Activated T-helper 17 cell treated with anti-CD3 and anti-CD28 coated beads, Interleukin-2, amount 50 U/mL, for 72 hours (primary cell): ENCODE data around the gene MBD3L5. TPM values are rescaled to one million over a fixed set of nuclear protein-coding genes. Genes with fewer than 3 reads are reported as not detected.
"Not testable (repeated sequence)": the region's sequence is repeated elsewhere in the genome, so short reads cannot be mapped to it uniquely, and the experiment has no call there.

Source experiments
- ATAC-seq: fragments of 150-1000 bp; cut with Tn5 transposase; replicated peaks from 2 replicates; pipeline ENCODE4 v1.10.0; 2021; ENCODE audit warnings: mild to moderate bottlenecking, moderate library complexity
- H3K27ac Mint-ChIP-seq: one replicate; pipeline ENCODE4 v1.8.0; 2022; ENCODE audit warnings: mixed read lengths
- H3K27me3 Mint-ChIP-seq: one replicate; pipeline ENCODE4 v1.8.0; 2022; ENCODE audit warnings: mixed read lengths
- H3K36me3 Mint-ChIP-seq: one replicate; pipeline ENCODE4 v1.8.0; 2022; ENCODE audit warnings: low read depth, mild to moderate bottlenecking, mixed read lengths
- H3K4me1 Mint-ChIP-seq: one replicate; pipeline ENCODE4 v1.8.0; 2022; ENCODE audit warnings: mixed read lengths
- H3K4me3 Mint-ChIP-seq: one replicate; pipeline ENCODE4 v1.8.0; 2022; ENCODE audit warnings: mild to moderate bottlenecking, mixed read lengths
- H3K9me3 Mint-ChIP-seq: one replicate; pipeline ENCODE4 v1.8.0; 2022; ENCODE audit warnings: mixed read lengths
- total RNA-seq, 2 donors: library from RNA; stranded (reverse); gene quantifications; one replicate each; pipeline ENCODE4 v1.2.3, GENCODE V29; 2022

MBD3L5 gene
- total RNA-seq, 2 donors from 2014 or later, result not detected

DNA sequence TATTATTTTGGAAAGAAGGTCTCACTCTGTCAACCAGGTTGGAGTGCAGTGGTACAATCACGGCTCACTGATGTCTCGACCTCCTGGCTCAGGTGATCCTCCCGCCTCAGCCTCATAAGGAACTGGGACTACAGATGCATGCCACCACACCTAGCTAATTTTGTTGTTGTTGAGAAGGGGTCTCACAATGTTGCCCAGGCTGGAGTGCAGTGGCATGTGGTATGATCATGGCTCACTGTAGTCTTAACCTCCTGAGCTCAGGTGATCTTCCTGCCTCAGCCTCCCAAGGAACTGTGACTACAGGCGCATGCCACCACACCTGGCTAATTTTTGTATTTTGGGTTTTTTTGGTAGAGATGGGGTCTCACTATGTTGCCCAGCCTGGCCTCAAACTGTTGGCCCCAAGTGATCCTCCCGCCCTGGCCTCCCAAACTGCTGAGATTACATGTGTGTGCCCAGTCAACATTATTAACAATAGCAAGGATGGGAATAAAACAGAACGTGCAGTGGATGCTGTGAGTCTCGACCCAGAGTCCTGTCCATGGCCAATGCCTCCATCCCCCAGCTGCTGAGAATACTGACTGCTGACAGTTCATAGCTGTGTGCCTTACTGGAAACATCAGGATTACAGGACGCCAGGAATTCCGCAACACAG, 33.5 kb downstream of the MBD3L5 start:
- H3K4me1 Mint-ChIP-seq, result no peaks in the 10 kb centered on the region
- H3K36me3 Mint-ChIP-seq, result no peaks in the 10 kb centered on the region
- no peaks in the 10 kb centered on the region for H3K9me3 Mint-ChIP-seq
- peak; percentile 56 for ATAC-seq
- no peak overlapping the region for H3K27ac Mint-ChIP-seq
- H3K4me3 Mint-ChIP-seq, result no peak overlapping the region
- H3K27me3 Mint-ChIP-seq, result no peaks in the 10 kb centered on the region

DNA sequence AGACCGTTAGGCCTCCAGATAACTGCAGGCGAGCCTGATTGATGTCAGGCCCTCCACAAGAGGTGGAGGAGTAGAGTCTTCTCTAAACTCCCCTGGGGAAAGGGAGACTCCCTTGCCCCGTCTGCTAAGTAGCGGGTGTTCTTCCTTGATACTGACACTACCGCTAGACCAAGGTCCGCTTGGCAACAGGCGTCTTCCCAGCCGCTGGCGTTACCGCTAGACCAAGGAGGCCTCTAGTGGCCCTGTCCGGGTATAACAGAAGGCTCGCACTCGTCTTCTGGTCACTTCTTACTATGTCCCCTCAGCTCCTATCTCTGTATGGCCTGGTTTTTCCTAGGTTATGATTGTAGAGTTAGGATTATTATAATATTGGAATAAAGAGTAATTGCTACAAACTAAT, 36.7 kb downstream of the MBD3L5 start:
- not testable (repeated sequence) for H3K27me3 Mint-ChIP-seq, H3K27ac Mint-ChIP-seq, H3K9me3 Mint-ChIP-seq

DNA sequence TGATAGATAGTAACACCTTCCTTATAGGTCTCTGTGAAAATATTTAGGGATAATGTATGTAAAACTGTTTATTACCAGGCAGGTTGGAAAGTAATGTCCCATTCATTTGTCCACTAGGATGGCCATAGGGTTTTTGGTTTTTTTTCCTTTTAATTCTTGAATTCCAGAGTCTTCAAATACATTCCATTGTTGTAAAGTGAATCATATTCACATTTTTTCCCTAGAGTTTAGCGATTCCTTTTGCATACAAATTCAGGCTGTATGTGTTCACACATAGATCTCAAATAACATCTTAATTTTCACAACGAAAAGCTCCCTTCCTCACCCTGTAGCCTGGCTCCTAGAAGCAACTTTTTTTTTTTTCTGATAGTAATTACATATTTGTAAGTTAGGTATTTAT, 37.3 kb downstream of the MBD3L5 start:
- Mint-ChIP-seq H3K27me3 (no peaks in the 10 kb centered on the region), H3K36me3 (peaks cover 34% of the 10 kb centered on the region), H3K4me3 (no peak overlapping the region), H3K9me3 (no peaks in the 10 kb centered on the region), H3K27ac (no peak overlapping the region), H3K4me1 (peaks cover 5% of the 10 kb centered on the region)
- no peak for ATAC-seq

More for the DNA sequence above, 36.7 kb downstream of the MBD3L5 start:
- not testable (repeated sequence) for H3K4me1 Mint-ChIP-seq, H3K4me3 Mint-ChIP-seq, ATAC-seq
- H3K36me3 Mint-ChIP-seq, result peaks cover 28% of the 10 kb centered on the region

DNA sequence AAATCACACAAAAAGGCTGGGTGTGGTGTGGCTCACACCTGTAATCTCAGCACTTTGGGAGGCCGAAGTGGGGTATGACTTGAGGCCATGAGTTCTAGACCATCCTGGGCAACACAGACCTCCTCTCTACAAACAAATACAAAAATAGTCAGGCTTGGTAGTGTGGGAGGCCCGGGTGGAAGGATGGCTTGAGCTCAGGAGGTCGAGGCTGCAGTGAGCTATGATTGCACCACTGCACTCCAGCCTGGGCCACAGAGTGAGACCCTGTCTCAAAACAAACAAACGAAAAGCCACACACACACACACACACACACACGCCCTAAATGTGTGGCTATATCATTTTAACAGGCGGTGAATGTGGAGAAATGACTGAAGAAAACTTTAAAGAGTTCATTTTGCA, 38.2 kb downstream of the MBD3L5 start:
- peak overlapping the region; percentile 91 for H3K27ac Mint-ChIP-seq
- no peak for ATAC-seq
- no peaks in the 10 kb centered on the region for H3K27me3 Mint-ChIP-seq

DNA sequence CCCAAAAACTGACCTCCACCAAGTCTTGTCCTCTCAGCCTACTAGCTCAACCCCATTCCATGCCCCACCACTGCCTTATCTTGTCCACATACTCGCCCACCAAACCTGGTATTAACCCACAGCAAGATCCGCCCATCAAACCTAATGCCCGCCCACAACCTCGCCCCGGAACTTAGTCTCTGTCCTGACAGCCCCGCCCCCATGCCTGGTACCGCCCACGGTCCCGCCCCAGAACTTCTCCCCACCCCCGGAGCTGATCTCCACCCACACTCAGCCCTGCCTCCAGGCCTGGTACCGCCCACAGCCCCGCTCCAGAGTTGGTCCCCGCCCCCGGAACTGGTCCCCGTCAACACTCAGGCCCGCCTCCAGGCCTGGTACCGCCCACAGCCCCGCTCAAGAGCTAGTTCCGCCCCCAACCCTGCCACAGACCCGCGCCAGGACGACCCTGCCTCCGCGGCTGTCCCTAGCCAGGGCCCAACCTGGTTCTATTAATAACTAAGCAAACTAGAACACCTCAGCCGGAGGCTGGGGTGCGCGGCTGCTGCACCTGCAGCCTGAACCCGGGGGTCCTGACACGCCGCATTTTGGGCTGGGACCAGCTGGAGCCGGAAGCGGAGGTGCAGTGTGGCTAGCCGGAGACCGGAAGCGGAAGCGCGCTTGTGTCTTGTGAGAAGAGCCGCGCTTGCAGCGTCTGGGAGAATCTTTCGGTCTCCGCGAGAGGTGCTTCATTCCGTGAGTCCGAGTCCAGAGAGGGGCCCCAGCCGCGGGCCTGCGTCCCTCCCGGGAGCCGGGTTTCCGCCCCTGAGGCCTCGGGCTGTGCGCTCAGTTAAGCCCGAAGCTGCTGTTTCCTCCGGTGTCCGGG, 38.9 kb downstream of the MBD3L5 start, which contains the start of gene ZNF557:
ZNF557 (plus strand) TSS at position 662 of the 862 bp plus-strand sequence. CDS start 5,372 bp downstream, outside the sequence.
- peak; percentile 94 for ATAC-seq
- peak within 1 kb of the TSS; percentile 91 for H3K27ac Mint-ChIP-seq
- H3K4me3 Mint-ChIP-seq, result peak within 1 kb of the TSS; percentile 92
- no peaks in the 10 kb centered on the region for H3K27me3 Mint-ChIP-seq
- H3K4me1 Mint-ChIP-seq, result peaks cover 6% of the 10 kb centered on the region
- peaks cover 50% of the 10 kb centered on the region for H3K36me3 Mint-ChIP-seq
- peaks cover 1% of the 10 kb centered on the region for H3K9me3 Mint-ChIP-seq

More for the DNA sequence above, 38.2 kb downstream of the MBD3L5 start:
- no peaks in the 10 kb centered on the region for H3K9me3 Mint-ChIP-seq
- peaks cover 5% of the 10 kb centered on the region for H3K4me1 Mint-ChIP-seq
- peak overlapping the region; percentile 92 for H3K4me3 Mint-ChIP-seq
- peaks cover 43% of the 10 kb centered on the region for H3K36me3 Mint-ChIP-seq

DNA sequence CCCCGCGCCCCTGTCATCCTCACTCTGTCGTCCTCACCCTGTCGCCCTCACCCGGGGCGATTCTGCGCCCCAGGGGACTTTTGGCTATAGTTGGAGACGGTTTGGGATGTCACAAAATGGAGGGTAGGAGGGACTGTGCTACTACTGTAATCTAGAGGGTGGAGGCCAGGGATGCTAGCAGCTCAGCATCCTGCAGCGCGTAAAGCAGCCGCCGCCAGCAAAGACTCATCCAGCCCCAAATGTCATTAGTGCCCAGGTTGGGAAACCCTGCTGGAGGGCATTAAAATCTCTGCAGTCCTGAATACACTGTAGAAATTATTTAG, 39.5 kb downstream of the MBD3L5 start:
- ATAC-seq, result no peak

DNA sequence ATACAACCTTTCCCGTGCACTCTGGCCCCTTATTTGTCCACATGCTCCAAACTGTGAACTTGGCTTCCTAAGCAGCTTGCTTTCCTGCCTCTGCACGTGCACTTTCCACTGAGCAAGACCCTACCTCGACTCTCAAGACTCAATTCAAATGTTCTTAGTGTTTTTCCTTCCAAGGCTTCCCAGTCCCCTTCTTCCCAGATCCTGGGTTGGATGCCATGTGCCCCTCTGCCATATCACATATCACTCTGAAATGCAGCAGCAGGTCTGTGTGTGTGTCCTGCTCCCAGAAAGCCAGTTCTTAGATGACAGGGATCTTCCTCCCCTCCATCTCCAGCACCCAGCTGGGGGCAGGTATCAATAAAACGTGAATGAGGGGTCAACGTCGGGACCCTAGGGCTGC, 42.2 kb downstream of the MBD3L5 start:
- Mint-ChIP-seq H3K27ac (no peak overlapping the region), H3K4me3 (no peak overlapping the region), H3K4me1 (peaks cover 9% of the 10 kb centered on the region), H3K36me3 (peaks cover 83% of the 10 kb centered on the region), H3K9me3 (peaks cover 3% of the 10 kb centered on the region), H3K27me3 (no peaks in the 10 kb centered on the region)
- no peak for ATAC-seq

More for the DNA sequence above, 39.5 kb downstream of the MBD3L5 start:
- Mint-ChIP-seq H3K9me3 (peaks cover 3% of the 10 kb centered on the region), H3K27ac (peak overlapping the region; percentile 91), H3K27me3 (no peaks in the 10 kb centered on the region), H3K4me1 (peaks cover 9% of the 10 kb centered on the region), H3K36me3 (peaks cover 56% of the 10 kb centered on the region), H3K4me3 (peak overlapping the region; percentile 92)

DNA sequence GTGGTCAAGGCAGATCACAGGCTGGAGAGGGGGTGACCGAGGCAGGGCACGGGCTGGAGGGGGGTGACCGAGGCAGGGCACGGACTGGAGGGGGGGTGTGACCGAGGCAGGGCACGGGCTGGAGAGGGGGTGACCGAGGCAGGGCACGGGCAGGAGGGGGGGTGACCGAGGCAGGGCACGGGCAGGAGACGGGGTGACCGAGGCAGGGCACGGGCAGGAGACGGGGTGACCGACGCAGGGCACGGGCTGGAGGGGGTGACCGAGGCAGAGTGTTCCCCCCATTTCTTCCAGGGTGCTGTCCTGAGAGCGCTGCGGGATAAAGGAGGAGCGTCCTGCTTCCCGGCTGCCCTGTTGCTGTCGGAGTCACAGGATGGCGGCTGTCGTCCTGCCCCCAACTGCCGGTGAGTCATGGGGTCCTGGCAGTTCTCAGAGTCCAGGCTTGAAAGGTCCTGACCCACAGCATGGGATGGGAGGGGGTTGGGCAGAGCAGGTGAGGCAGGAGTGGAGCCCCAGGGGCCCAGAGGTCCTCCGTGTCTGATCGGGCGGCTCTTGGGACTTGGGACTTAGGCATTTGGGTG, 44.4 kb downstream of the MBD3L5 start:
- peaks cover 9% of the 10 kb centered on the region for H3K4me1 Mint-ChIP-seq
- no peak overlapping the region for H3K27ac Mint-ChIP-seq
- peaks cover 97% of the 10 kb centered on the region for H3K36me3 Mint-ChIP-seq
- H3K27me3 Mint-ChIP-seq, result no peaks in the 10 kb centered on the region
- ATAC-seq, result no peak
- H3K9me3 Mint-ChIP-seq, result peaks cover 12% of the 10 kb centered on the region
- H3K4me3 Mint-ChIP-seq, result no peak overlapping the region

DNA sequence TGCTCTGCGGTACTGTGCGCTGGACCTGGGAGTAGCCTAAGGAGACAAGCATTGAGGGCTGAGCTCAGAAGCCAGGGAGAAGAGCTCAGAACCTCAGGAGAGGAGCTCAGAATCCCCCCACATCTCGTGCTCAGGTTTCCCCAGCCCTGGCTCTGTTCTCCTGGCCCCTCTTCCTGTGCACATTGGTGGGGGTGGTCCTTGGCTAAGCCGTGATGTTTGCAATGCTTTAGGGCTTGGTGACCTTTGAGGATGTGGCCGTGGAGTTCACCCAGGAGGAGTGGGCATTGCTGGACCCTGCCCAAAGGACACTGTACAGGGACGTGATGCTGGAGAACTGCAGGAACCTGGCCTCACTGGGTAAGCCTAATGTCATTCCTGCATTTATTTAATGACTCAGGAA, 45.8 kb downstream of the MBD3L5 start:
- Mint-ChIP-seq H3K36me3 (peaks cover 97% of the 10 kb centered on the region), H3K27me3 (no peaks in the 10 kb centered on the region), H3K9me3 (peaks cover 12% of the 10 kb centered on the region), H3K4me3 (no peak overlapping the region), H3K4me1 (peaks cover 9% of the 10 kb centered on the region), H3K27ac (no peak overlapping the region)
- no peak for ATAC-seq

DNA sequence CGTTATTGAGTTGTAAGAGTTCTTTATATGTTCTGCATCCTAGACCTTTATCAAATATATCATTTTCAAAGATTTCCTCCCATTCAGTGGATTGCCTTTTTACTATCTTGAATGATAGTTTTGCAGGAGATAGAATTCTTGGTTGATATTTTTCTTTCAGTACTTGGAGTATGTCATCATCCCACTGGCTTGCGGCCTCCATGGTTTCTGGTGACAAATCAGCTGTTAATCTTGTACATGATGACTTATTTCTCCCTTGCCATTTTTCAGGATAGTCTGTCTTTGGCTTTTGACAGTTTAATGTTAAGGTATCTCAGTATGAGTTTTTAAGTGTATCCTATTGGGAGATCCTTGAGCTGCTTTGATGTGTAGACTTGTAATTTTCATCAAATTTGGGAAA, 47.6 kb downstream of the MBD3L5 start:
- peaks cover 100% of the 10 kb centered on the region for H3K36me3 Mint-ChIP-seq
- H3K9me3 Mint-ChIP-seq, result peaks cover 13% of the 10 kb centered on the region
- peaks cover 4% of the 10 kb centered on the region for H3K4me1 Mint-ChIP-seq
- H3K27ac Mint-ChIP-seq, result no peak overlapping the region
- ATAC-seq, result no peak
- H3K27me3 Mint-ChIP-seq, result no peaks in the 10 kb centered on the region
- no peak overlapping the region for H3K4me3 Mint-ChIP-seq

Other genes starting within 250 kb of the MBD3L5 start
- gene ADGRE1, start 143.0 kb upstream of the MBD3L5 start, total RNA-seq, result 10 to 100 TPM in 1 of 2 donors, 1 to 10 TPM in 1; 6.9 to 10.6 TPM
- not detected for gene MBD3L2B, start 9.1 kb upstream of the MBD3L5 start, total RNA-seq
- gene MBD3L4, start 9.6 kb downstream of the MBD3L5 start, total RNA-seq, result not detected
- not detected for gene MBD3L2, start 18.7 kb downstream of the MBD3L5 start, total RNA-seq
- not detected for gene MBD3L3, start 28.1 kb downstream of the MBD3L5 start, total RNA-seq
- 1 to 10 TPM; 7.6 to 9.4 TPM for gene ZNF557, start 39.1 kb downstream of the MBD3L5 start, total RNA-seq